ENCODE measurements around the gene XPO5. TPM values are rescaled to one million over a fixed set of nuclear protein-coding genes. Genes with fewer than 3 reads are reported as not detected.

XPO5 gene
- total RNA-seq, 4 donors from 2014 or later: 24.1 to 49.8 (median 29.0) TPM

- no peak for TF ChIP-seq EP300 (IDR thresholded peaks at IDR 0.05)
- TF ChIP-seq CTCF (IDR thresholded peaks at IDR 0.05): no peak
- no peak for TF ChIP-seq POLR2AphosphoS5 (IDR thresholded peaks at IDR 0.05)
- no peak for TF ChIP-seq POLR2A (IDR thresholded peaks at IDR 0.05)
- H3K27ac ChIP-seq: no peak overlapping the region
- H3K4me3 ChIP-seq: no peak overlapping the region
- DNase-seq (ENCODE audit: low spot score in 2 of 2): no peak
- 93% methylated on average over 5 of the region's 5 CpGs for WGBS
- no peaks in the 10 kb centered on the region for H3K9me3 ChIP-seq
- H3K27me3 ChIP-seq: no peaks in the 10 kb centered on the region
- H3K4me1 ChIP-seq: peaks cover 6% of the 10 kb centered on the region
- H3K36me3 ChIP-seq: peaks cover 68% of the 10 kb centered on the region
Measured at GRCh38 chr6:43610431-43610830, 34.6 kb upstream of the XPO5 start.

- Histone ChIP-seq H3K4me3 (no peak overlapping the region), H3K36me3 (peaks cover 65% of the 10 kb centered on the region), H3K27me3 (no peaks in the 10 kb centered on the region), H3K9me3 (no peaks in the 10 kb centered on the region), H3K27ac (no peak overlapping the region), H3K4me1 (peaks cover 6% of the 10 kb centered on the region)
- TF ChIP-seq POLR2AphosphoS5 (IDR thresholded peaks at IDR 0.05) (no peak), CTCF (IDR thresholded peaks at IDR 0.05) (no peak), POLR2A (IDR thresholded peaks at IDR 0.05) (no peak), EP300 (IDR thresholded peaks at IDR 0.05) (no peak)
- 86% methylated on average over 1 of the region's 1 CpG for WGBS
- DNase-seq (ENCODE audit: low spot score in 2 of 2): no peak
Measured at GRCh38 chr6:43609402-43609801, 33.6 kb upstream of the XPO5 start.

GRCh38 chr6:43608807-43609206 is 33.0 kb upstream of the XPO5 start:
- peaks cover 63% of the 10 kb centered on the region for H3K36me3 ChIP-seq
- 67% methylated on average over 1 of the region's 1 CpG for WGBS
- H3K27ac ChIP-seq: no peak overlapping the region
- no peaks in the 10 kb centered on the region for H3K9me3 ChIP-seq
- TF ChIP-seq EP300 (IDR thresholded peaks at IDR 0.05) (no peak), POLR2A (IDR thresholded peaks at IDR 0.05) (no peak), POLR2AphosphoS5 (IDR thresholded peaks at IDR 0.05) (no peak), CTCF (IDR thresholded peaks at IDR 0.05) (no peak)
- no peaks in the 10 kb centered on the region for H3K27me3 ChIP-seq
- no peak for DNase-seq (ENCODE audit: low spot score in 2 of 2)
- H3K4me1 ChIP-seq: peaks cover 6% of the 10 kb centered on the region
- H3K4me3 ChIP-seq: no peak overlapping the region

- WGBS: under 1% methylated on average over 5 of the region's 5 CpGs
- H3K27ac ChIP-seq: no peak overlapping the region
- peak in 1 of 2 donors; percentile 67 for DNase-seq (ENCODE audit: low spot score in 2 of 2)
- H3K27me3 ChIP-seq: no peaks in the 10 kb centered on the region
- no peaks in the 10 kb centered on the region for H3K9me3 ChIP-seq
- no peak overlapping the region for H3K4me3 ChIP-seq
- peaks cover 6% of the 10 kb centered on the region for H3K4me1 ChIP-seq
- TF ChIP-seq POLR2AphosphoS5 (IDR thresholded peaks at IDR 0.05): no peak
- peak; percentile 48 to 71 for TF ChIP-seq CTCF (IDR thresholded peaks at IDR 0.05)
- H3K36me3 ChIP-seq: peaks cover 63% of the 10 kb centered on the region
Measured at GRCh38 chr6:43608310-43608763, 32.5 kb upstream of the XPO5 start.

GRCh38 chr6:43606019-43606418 is 30.2 kb upstream of the XPO5 start:
- 94% methylated on average over 2 of the region's 2 CpGs for WGBS
- Histone ChIP-seq H3K27me3 (no peaks in the 10 kb centered on the region), H3K9me3 (no peaks in the 10 kb centered on the region), H3K36me3 (peaks cover 67% of the 10 kb centered on the region), H3K4me1 (peaks cover 6% of the 10 kb centered on the region), H3K27ac (no peak overlapping the region), H3K4me3 (no peak overlapping the region)
- no peak for DNase-seq (ENCODE audit: low spot score in 2 of 2)
- TF ChIP-seq POLR2AphosphoS5 (IDR thresholded peaks at IDR 0.05) (no peak), CTCF (IDR thresholded peaks at IDR 0.05) (no peak), EP300 (IDR thresholded peaks at IDR 0.05) (no peak), POLR2A (IDR thresholded peaks at IDR 0.05) (no peak)

Data from suprapubic skin (tissue), 4 donors.